K562 (cell line): ENCODE data around the gene PBRM1. TPM values are rescaled to one million over a fixed set of nuclear protein-coding genes. Genes with fewer than 3 reads are reported as not detected.

Experiments used
- ATAC-seq: fragments of 200-7000 bp; cut with Tn5 transposase; 3 replicates; pipeline ENCODE4 v1.9.1; 2020; ENCODE audit warnings: moderate library complexity
- BruUV-seq: library from RNA; stranded (reverse); fragments of 400-500 nt; replicated peaks from 2 replicates; lab custom pipeline; 2021; lab: Mats Ljungman, UMichigan
- CTCF ChIA-PET: fragments of 300-600 bp; formaldehyde crosslinking; extraction: SDS; loops from one replicate; lab custom pipeline; 2021; ENCODE audit warnings: low intra/inter-chr PET ratio; lab: Yijun Ruan, JAX
- POLR2A ChIA-PET: fragments of 300-600, 350-650 bp; sonication (Branson Sonifier 250); formaldehyde crosslinking; extraction: SDS; loops from one replicate; lab custom pipeline; 2021; ENCODE audit warnings: antibody characterized with exemption, inconsistent platforms; lab: Yijun Ruan, JAX
- DNase-seq, 4 experiments: peaks; one replicate each; pipeline versions ENCODE4 v3.0.0 to v3.0.0-alpha.2; 2011 to 2018; ENCODE audit warnings: low spot score in 3 of 4, mixed read lengths in 3 of 4; ENCODE audit errors: extremely low read depth in 1 of 4
- FAIRE-seq: peaks from 2 replicates; lab custom pipeline; 2011; peaks lifted over from hg19 to GRCh38; lab: Jason Lieb, UNC
- H2AFZ ChIP-seq: 2 replicates; pipeline ENCODE4 v1.6.0; 2011; ENCODE audit warnings: low read depth, low read length, control low read depth, inconsistent platforms
- H3K27ac ChIP-seq: fragments of 200-600 bp; 3 replicates; pipeline ENCODE4 v1.8.0; 2011; ENCODE audit warnings: low read depth, mild to moderate bottlenecking, control low read depth, inconsistent platforms, low read length, moderate library complexity, mixed read lengths; ENCODE audit errors: extremely low read depth
- H3K27me3 ChIP-seq, 2 experiments: fragments of 300-600 bp in 1 of 2; 2 replicates in 1 of 2; 3 replicates in 1 of 2; pipeline versions ENCODE4 v1.6.0 to v1.8.0; 2011; ENCODE audit warnings: inconsistent platforms in 2 of 2, low read length in 2 of 2, mild to moderate bottlenecking in 1 of 2, mixed read lengths in 1 of 2, moderate library complexity in 1 of 2; ENCODE audit not compliant: control insufficient read depth in 2 of 2, insufficient read depth in 2 of 2
- H3K36me3 ChIP-seq: fragments of 300-600 bp; 3 replicates; pipeline ENCODE4 v1.8.0; 2011; ENCODE audit warnings: mild to moderate bottlenecking, low read length, inconsistent platforms; ENCODE audit not compliant: control insufficient read depth, insufficient read depth
- H3K4me1 ChIP-seq, 2 experiments: fragments of 200-600 bp in 1 of 2; replicated peaks in 1 of 2; 2 replicates in 1 of 2; 3 replicates in 1 of 2; pipeline versions ENCODE4 v1.5.1 to v1.8.0; 2011; ENCODE audit warnings: inconsistent platforms in 2 of 2, low read length in 2 of 2, mild to moderate bottlenecking in 1 of 2, mixed read lengths in 1 of 2, moderate library complexity in 1 of 2; ENCODE audit not compliant: control insufficient read depth in 2 of 2, insufficient read depth in 2 of 2
- H3K4me2 ChIP-seq: 2 replicates; pipeline ENCODE4 v1.6.1; 2011; ENCODE audit warnings: low read length, control low read depth, inconsistent platforms, mixed read lengths; ENCODE audit not compliant: insufficient read depth
- H3K4me3 ChIP-seq: fragments of 200-600 bp; sonication (generic), shearing (Covaris generic); 2 replicates; pipeline ENCODE4 v1.5.1; 2016; ENCODE audit warnings: control low read depth, inconsistent platforms
- H3K79me2 ChIP-seq: fragments of 200-600 bp; 3 replicates; pipeline ENCODE4 v1.8.0; 2011; ENCODE audit warnings: low read length, inconsistent platforms; ENCODE audit not compliant: control insufficient read depth, insufficient read depth
- H3K9ac ChIP-seq, 2 experiments: 2 replicates each; pipeline versions ENCODE4 v1.6.0 to v1.6.1; 2011; ENCODE audit warnings: low read depth in 2 of 2, low read length in 2 of 2, control low read depth in 1 of 2, inconsistent platforms in 1 of 2, mild to moderate bottlenecking in 1 of 2, mixed read lengths in 1 of 2; ENCODE audit not compliant: insufficient read depth in 1 of 2
- H3K9me1 ChIP-seq: one replicate; pipeline ENCODE4 v1.6.0; 2011; ENCODE audit warnings: inconsistent platforms, mild to moderate bottlenecking, low read length, moderate library complexity; ENCODE audit not compliant: control insufficient read depth, insufficient read depth
- H3K9me3 ChIP-seq: replicated peaks from 2 replicates; pipeline ENCODE4 v1.5.1; 2011; ENCODE audit warnings: low read depth, low read length, inconsistent platforms; ENCODE audit not compliant: control insufficient read depth, insufficient read depth
- H4K20me1 ChIP-seq: replicated peaks from 2 replicates; pipeline ENCODE4 v1.6.1; 2011; ENCODE audit warnings: low read length, inconsistent platforms, mixed read lengths; ENCODE audit not compliant: control insufficient read depth, insufficient read depth
- CHCHD3 ChIP-seq: fragments of 250-450 bp; sonication (Bioruptor Pico); IDR thresholded peaks from 2 replicates; pipeline ENCODE4 v2.1.2; 2022; ENCODE audit warnings: mild to moderate bottlenecking
- FIP1L1 ChIP-seq: fragments of 200-400 bp; formaldehyde crosslinking; IDR thresholded peaks from 2 replicates; pipeline ENCODE4 v1.6.1; 2018; ENCODE audit warnings: mild to moderate bottlenecking, low read depth, low read length; ENCODE audit not compliant: poor library complexity, severe bottlenecking
- GABPB1 ChIP-seq: sonication (generic); formaldehyde crosslinking; IDR thresholded peaks from 2 replicates; pipeline ENCODE4 v1.8.0; 2022; ENCODE audit warnings: mild to moderate bottlenecking, missing genetic modification reagents
- JUND ChIP-seq, 2 experiments: IDR thresholded peaks; 2 replicates in 1 of 2; 3 replicates in 1 of 2; pipeline ENCODE4 v1.6.1; 2011; ENCODE audit warnings: borderline replicate concordance in 2 of 2, low read depth in 2 of 2, low read length in 2 of 2, improper control_type of control experiment in 1 of 2, missing biosample characterization in 1 of 2, missing genetic modification characterization in 1 of 2, missing genetic modification reagents in 1 of 2
- KDM5B ChIP-seq: fragments of 200-600 bp; sonication (generic); IDR thresholded peaks from 2 replicates; pipeline ENCODE4 v1.6.1; 2012; ENCODE audit warnings: low read depth, mild to moderate bottlenecking, moderate library complexity, low read length, control low read depth, inconsistent platforms; ENCODE audit not compliant: insufficient replicate concordance
- MLLT1 ChIP-seq, 2 experiments: fragments of 450-650 bp; IDR thresholded peaks; 2 replicates each; pipeline ENCODE4 v1.6.1; 2016
- NEUROD1 ChIP-seq: fragments of 150-350 bp; IDR thresholded peaks from 2 replicates; pipeline ENCODE4 v1.6.1; 2014; ENCODE audit warnings: borderline replicate concordance, low read length, low read depth; ENCODE audit not compliant: partially characterized antibody
- NR1H2 ChIP-seq: sonication (generic); formaldehyde crosslinking; IDR thresholded peaks from 2 replicates; pipeline ENCODE4 v1.4.0; 2020; ENCODE audit warnings: mild to moderate bottlenecking, missing genetic modification reagents
- NUFIP1 ChIP-seq: fragments of 450-650 bp; IDR thresholded peaks from 2 replicates; pipeline ENCODE4 v1.6.1; 2018; ENCODE audit not compliant: partially characterized antibody
- SFPQ ChIP-seq: fragments of 200-400 bp; formaldehyde crosslinking; IDR thresholded peaks from 2 replicates; pipeline ENCODE4 v1.6.1; 2017; ENCODE audit warnings: mild to moderate bottlenecking, low read depth, low read length, moderate library complexity
- YBX1 ChIP-seq: fragments of 450-650 bp; IDR thresholded peaks from 2 replicates; pipeline ENCODE4 v1.7.1; 2016; ENCODE audit warnings: mild to moderate bottlenecking
- ZBTB26 ChIP-seq: fragments of 450-650 bp; formaldehyde crosslinking; IDR thresholded peaks from 2 replicates; pipeline ENCODE4 v1.4.0; 2022; ENCODE audit warnings: missing genetic modification characterization
- ZEB2 ChIP-seq: fragments of 450-650 bp; IDR thresholded peaks from 2 replicates; pipeline ENCODE4 v1.6.1; 2016
- WGBS: fragments of 100-300 bp; shearing (Covaris generic); methylation state at CpG from one replicate; pipeline ENCODE4 v1.1.6; 2016; ENCODE audit warnings: low coverage, mixed read lengths; ENCODE audit not compliant: insufficient coverage; ENCODE audit errors: missing lambda C conversion rate; 5-methylcytosine and 5-hydroxymethylcytosine counted together
- in situ Hi-C: fragments of 300-500 bp; cut with MboI; formaldehyde crosslinking; loops from 4 replicates; pipeline ENCODE4 v1.15.0; 2018; ENCODE audit warnings: inconsistent platforms, mixed read lengths
- intact Hi-C: fragments of 100-400 bp; cut with micrococcal nuclease; formaldehyde crosslinking; loops from 2 replicates; pipeline ENCODE4 v1.14.2; 2022
- polyA plus RNA-seq, 8 experiments: library from polyadenylated mRNA; depleted of rRNA in 4 of 8; stranded (reverse) in 5 of 8; unstranded in 3 of 8; fragments of >200 nt; fragmentation: Nextera tagmentation in 2 of 8; fragmentation: Illumina TruSeq in 1 of 8; extraction: Ambion mirVana in 2 of 8; extraction: Trizol in 1 of 8; gene quantifications; 2 replicates each; pipeline versions ENCODE4 v1.2.1 to v1.2.3, GENCODE V29; 2011 to 2014; ENCODE audit warnings: inconsistent platforms in 1 of 8, missing spikeins in 1 of 8
- total RNA-seq, 7 experiments: library from RNA; depleted of rRNA in 6 of 7; stranded (reverse); fragments of >200 nt in 6 of 7; fragmentation: Illumina TruSeq in 2 of 7; extraction: Trizol in 2 of 7; gene quantifications; 2 replicates each; pipeline versions ENCODE4 v1.2.1 to v1.2.3, GENCODE V29; 2011 to 2021; ENCODE audit warnings: low replicate concordance in 1 of 7

PBRM1 gene
- total and polyA plus RNA-seq, 9 of the 15 experiments (the other 6 are each of a cell fraction or from before 2014, with no cell fraction given), result 3.9 to 31.8 (median 19.0) TPM

GRCh38 chr3:52532838-52533622, 152.7 kb downstream of the PBRM1 start:
- ChIA-PET CTCF (interaction anchor here (0.6 kb wide), 1 partner anchor 302 kb away, joined by 3 read pairs; the partner anchor contains the start of gene MUSTN1), POLR2A (interaction anchor here (0.6 to 1.3 kb wide), 3 partner anchors 10 to 27 kb away, joined by 4 to 5 read pairs (median 5); no protein-coding TSS in a partner anchor)
- H3K27ac ChIP-seq, result peak overlapping the region; percentile 82
- no peaks in the 10 kb centered on the region for H3K27me3 ChIP-seq
- H4K20me1 ChIP-seq, result peaks cover 22% of the 10 kb centered on the region
- H3K9ac ChIP-seq, result peak overlapping the region; percentile 82 to 92
- no peak overlapping the region for H2AFZ ChIP-seq
- 4% methylated on average over 14 of the region's 78 CpGs for WGBS
- H3K4me3 ChIP-seq, result peak overlapping the region; percentile 75
- FAIRE-seq (no peak), DNase-seq (peak in 3 of 4 experiments; percentile 35 to 64 (median 61)), ATAC-seq (peak; percentile 13)
- peak overlapping the region; percentile 78 for H3K4me2 ChIP-seq
- H3K4me1 ChIP-seq, result peaks cover 29 to 52% of the 10 kb centered on the region in 2 experiments
- peaks cover 81% of the 10 kb centered on the region for H3K79me2 ChIP-seq
- peaks cover 17% of the 10 kb centered on the region for H3K9me1 ChIP-seq
- peaks cover 47% of the 10 kb centered on the region; the same call in 2 of the 3 replicates for H3K36me3 ChIP-seq
- H3K9me3 ChIP-seq, result no peaks in the 10 kb centered on the region
- in situ Hi-C loops (no loop called here), intact Hi-C loops (no loop called here)
- no TSS peak for BruUV-seq
- TF ChIP-seq NUFIP1 (no peak), FIP1L1 (peak; percentile 39), KDM5B (peak; percentile 38), ZEB2 (no peak), NEUROD1 (no peak), NR1H2 (CRISPR knock-in tag) (no peak), ZBTB26 (CRISPR knock-in tag) (no peak), MLLT1 (IDR thresholded peaks at IDR 0.05) (0 out of 4 replicates have a peak, but pooled peaks of 1 of the 2 experiments have one; percentile 36), CHCHD3 (CRISPR knock-in tag) (no peak), SFPQ (no peak), YBX1 (no peak), JUND (IDR thresholded peaks at IDR 0.05; ENCODE audit: borderline replicate concordance, low read depth, low read length) (no peak), JUND (tag; IDR thresholded peaks at IDR 0.05; ENCODE audit: borderline replicate concordance, low read depth, low read length) (no peak), GABPB1 (peak; percentile 58; the same call in 1 of the 2 replicates)
